Measurements from ENCODE around the gene RARRES2.
"Not testable (repeated sequence)": the region's sequence is repeated elsewhere in the genome, so short reads cannot be mapped to it uniquely, and the experiment has no call there.

RARRES2 gene

DNA sequence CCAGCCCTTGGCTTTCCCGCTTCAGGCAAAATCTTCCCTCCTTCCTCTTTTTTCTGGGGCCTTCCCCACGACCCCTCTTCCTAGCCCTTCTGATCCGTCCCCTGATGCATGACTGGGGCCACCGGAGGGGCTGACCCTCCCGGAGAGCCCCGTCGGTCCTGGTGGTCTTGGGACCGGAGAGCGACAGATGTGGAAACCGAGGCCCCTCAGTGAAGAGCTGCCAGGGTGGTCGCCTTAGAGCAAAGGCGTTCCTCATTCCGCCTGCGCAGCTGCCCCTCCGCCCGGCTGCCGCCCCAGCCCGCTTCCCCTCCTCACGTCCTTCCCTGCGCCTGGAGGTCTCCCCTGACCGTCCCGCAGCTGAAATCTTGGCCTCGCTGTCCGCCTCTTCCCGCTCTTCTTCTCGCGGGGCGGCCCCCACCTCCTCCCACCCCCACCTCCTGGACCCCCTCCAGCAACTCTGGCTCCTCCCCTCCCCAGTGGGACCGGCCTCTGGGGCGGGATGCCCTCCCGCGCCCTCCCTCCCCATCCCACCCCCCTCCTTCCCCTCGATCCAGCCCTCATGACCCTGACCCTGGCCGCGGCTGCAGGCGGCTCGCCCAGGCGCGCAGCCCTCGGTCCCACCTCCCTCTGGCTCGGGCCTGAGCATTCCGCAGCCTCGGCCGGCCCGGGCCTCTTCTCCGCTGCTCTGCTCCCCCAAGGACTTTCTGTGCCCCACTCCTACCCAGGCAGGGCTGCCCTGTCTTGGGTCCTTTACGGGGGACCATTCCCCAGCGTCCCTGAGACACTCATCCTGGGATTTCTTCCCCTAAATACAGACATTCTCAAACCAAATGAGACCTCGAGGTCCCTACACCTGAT is at the start of gene RARRES2:
RARRES2 (minus strand) TSS at position 367 of the 858 bp plus-strand sequence. CDS start 1,020 bp downstream, outside the sequence.
- DNase-seq: no peak

DNA sequence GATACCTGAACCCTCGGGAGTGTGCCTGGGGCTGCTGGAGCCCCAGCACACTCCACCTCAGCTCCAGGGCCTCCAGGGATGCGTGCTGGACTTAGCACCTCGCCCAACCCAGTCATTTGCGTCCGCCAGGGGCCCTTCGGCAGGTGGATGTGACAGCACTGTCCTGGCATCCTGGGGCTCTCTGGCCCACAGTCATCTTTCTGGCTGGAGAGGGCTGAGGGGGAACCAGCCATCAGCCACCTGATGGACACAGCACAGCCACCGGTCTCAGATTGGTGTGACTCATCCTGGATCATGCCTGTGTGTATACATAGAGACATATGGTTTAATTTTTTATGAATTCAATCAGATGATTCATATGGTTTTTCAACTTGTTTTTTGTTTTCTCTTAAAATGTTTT is 48.8 kb upstream of the RARRES2 start:
- DNase-seq: no peak

DNA sequence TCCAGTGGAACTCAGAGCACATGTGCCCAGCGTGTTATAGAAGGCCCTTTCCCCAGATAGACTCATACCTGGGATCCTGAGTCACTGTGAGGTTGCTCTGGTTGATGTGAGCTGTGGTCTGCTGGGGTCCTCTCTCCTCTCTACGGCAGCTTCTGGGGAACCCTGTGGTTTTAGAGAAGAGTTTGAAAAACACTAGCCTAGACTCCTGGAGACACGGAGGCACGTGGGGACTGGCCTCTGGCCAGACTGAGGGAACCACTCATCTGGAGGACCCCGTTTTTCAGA is 48.0 kb upstream of the RARRES2 start:
- DNase-seq: no peak

DNA sequence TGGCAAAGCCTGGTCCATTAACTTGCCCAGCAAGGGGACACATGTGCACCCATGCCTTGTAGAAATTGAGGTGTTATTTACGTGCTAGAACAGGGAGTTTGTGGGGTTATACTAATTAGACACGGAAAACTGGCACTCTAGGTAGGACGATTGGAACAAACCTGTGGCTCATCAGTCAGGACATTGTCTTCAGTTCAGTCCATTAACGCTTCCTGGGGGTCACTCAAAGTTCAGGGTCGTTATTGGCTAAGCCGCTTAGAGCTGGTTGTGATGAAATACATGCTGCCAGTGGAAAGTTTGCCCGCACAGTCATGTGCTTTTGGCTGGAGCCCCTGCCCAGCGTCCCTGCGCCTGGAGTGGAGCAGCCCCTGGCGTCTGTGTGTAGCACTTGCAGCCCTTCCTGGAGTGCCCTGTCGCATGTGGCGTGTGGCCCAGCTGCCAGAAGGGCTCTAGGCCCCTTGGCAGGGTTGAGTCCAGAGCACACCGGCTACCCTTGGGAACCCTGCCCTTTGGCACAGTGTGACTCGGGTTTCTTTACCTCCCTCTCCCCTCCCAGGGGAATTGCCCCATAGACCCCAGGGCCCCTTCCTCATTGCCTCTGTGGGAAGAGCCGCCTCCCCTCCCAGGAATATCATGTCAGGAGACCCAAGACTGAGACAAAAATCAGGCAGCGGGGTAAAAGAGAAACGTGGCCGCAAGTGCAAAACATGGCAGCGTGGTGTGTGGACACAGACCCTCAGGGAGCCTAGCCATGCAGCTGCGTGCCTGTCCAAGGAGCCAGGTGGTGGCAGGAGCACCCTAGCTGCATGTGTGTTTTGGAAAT is 47.5 kb upstream of the RARRES2 start:
- no peak for DNase-seq

DNA sequence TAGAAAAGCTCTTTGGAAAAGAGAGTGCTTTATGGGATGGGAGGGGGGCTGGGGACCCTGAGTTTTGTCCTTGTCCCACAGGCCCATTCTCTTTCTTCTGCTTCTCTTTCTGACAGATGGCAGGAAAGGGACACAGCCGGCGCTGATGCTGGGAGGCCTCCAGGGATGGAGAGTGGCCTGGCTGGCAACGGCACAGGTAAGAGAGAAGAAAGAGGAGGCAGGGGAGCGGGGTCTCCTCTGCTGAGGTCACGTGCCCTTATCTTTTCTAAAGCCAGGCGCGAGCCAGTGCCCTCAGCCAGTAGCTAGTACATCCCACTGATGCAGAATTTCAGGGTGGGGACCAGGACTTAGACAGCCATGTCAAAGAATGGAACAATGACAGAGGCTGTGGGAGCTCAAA is 46.9 kb upstream of the RARRES2 start:
- DNase-seq: no peak

DNA sequence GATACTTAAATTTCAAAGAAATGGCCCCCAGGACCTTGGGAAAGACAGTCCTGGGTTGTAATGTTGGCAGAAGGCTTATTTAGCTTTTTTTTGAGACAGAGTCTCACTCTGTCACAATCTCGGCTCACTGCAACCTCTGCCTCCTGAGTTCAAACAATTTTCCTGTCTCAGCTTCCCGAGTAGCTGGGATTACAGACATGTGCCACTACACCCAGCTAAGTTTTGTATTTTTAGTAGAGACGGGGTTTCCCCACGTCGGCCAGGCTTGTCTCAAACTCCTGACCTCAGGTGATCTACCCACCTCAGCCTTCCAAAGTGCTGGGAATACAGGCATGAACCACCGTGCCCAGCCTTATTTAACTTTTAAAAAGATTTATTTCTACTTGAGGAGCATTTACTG is 44.5 kb upstream of the RARRES2 start:
- DNase-seq: not testable (repeated sequence)

DNA sequence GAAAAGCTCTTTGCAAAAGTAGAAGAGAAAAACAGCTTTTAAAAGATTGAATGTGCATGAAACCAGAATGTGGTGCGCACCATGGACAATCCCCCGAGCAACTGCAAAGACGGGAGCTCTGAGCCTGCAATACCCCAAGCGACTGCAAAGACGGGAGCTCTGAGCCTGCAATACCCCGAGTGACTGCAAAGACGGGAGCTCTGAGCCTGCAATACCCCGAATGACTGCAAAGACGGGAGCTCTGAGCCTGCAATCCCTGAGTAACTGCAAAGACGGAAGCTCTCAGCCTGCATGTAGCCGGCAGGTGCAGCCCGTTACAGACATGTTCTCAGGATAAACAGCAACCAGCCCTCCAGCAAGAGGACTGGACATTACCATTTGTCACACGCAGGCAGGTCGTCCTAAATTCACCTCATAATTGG is 43.9 kb upstream of the RARRES2 start:
- no peak for DNase-seq

DNA sequence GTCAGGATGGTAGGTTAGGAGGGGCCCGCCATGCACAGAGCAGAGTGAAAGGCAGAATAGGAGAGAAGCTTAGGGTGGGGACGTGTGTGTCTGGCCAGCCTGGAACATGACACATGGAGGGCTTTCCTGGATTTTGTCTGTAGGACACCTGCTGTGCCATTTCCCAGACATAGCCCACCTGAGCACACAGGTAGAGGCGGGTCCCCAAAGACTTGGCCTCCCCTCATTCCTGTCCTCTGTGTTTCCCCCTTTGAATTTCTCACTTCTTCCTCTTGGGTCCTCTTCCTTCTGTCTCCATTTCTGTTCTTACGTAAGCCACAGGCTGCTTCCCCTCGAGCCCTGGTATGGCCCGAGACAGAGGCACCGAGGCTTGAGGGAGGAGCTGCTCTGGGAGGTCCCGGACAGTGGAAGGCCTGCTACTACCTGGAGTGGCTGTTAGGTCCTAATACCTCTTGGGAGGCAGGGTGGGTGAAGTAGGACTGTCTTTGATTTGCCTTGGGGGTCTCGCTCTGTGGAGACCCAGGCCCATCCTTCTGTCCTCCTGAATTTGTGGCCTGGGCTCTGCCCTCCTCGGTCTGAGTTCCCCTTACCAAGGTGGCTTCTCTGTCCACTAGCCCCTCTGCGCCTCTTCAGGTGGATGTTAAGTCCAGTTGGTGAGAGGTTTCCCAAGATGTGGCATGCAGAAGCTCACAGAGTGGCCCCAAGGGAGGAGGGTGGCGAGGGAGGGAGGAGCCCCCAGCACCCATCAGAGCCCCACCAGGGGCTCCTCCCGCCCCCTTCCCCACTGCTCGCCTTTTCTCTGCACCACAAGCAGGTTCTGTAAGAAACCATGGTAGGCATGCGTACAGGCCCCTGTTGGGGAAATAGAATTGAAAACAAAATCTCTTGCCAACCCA is 43.2 kb upstream of the RARRES2 start:
- DNase-seq: no peak

DNA sequence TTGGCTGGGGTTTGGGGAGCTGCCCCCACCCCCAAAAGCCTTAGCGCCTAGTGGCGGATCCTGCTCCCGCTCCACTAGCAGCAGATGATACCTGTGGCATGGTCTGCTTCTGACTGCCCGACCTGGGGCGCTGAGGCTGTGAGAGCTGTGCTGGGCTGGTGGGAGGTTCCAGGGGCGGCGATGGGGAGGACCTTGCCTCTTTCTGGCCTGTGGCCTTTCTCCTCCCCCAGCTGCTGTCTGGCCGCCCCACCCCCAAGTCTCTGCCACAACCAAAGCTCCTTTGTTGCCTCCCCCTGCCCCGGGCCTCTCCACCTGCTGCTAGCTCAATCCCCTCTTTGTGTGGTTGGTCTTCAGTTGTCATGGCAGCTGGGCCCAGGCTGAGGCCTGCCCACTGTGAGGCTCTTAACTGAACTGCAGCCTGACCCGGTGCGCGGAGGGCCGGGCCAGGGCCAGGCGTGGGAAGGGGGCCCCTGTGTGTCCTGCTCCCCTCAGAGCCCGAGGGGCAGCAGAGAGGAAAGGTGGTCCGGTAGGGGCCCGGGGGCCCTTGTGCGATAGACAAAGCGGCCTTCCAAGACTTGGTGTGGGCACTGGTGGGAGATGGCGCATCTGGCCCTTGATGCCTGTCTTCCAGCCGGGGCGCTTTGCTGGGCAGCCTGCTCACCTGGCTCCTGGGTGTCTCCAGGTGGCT is 42.4 kb upstream of the RARRES2 start:
- no peak for DNase-seq

DNA sequence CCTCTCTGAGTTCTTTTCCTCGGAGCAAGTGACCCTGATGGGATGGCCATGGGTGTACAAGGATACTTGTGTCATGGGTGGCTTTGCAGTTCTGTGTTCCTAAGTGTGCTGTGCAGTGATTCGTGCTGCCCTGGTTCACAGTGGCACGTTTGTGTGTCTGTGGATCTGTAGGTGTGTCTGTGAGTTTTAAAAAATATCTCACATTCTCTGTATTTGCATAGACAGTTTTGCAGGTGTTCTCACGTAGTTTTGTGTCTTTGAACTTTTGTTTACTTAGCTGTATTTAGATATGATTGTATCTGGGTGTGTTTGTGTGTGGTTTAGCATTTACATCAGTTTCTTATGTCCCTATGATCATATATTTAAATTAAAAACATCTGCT is 41.4 kb upstream of the RARRES2 start:
- no peak for DNase-seq

DNA sequence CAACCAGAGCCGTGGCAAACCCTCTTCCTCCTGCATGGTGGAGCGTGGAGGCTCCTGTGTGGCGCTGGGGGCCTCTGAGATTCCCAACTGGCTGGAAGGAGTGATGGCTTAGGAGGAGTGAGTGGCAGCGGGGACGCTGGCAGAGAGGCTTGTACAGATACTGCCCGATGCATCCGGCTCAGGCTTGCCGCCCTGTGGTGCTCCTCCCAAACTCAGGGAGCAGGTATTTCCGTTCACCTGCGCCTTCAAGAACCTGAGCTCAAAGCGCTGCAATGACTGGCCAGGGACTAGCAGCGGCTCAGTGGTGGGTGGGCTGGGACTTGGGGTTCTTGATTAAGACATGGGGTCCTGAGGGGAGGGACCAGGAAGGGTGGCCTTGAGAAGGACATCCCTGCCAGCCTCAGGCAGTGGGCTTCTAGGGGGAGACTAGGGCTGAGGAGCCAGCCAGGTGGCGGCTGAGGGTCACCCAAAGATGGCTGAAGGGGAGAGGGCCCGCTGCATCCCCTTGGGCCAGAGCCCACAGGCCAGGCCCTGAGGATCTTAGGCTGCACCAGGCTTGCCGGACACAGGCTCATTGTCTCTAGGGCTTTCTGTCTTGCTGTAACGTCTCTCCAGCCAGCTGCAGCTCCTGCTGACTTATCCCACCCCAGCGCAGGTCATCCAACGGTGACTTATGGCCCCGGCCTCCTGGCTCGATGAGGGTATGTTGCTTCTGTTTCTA is 40.9 kb upstream of the RARRES2 start:
- DNase-seq: no peak

DNA sequence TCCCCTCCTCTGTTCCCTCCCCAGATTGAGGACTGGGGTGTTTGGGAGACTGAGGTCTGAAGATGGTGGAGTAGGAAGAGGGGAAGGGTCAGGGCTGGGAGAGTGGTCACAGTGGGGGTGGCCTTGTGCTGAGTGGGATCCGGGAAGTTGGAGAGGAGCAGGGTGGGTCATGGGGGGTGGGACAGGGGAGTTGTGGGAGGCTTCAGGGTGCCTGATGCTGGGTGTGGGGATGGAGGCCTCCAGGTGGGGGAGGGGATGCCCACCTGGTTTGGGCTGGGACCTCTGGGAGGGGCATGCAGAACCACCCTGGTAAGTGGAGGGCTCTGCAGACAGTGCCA is 40.3 kb upstream of the RARRES2 start:
- DNase-seq: no peak

DNA sequence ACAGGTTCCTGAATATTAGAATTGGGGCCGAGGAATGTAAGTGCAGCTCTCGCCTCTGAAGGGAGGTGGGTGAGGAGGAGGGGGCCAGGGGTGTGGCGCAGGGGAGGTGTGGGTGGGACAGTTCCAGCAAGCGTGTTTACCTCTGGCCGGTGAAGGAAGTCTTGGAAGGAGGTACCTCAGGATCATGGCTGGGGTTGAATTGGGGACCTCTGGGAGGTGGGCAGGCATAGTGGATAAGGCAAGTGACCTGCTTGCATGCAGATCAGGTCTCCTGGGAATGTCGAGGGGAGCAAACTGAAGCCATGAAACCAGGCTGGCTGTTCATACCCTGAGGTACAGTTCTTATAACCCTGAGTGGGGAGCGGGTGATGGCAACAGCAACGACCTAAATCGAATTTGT is 39.7 kb upstream of the RARRES2 start:
- no peak for DNase-seq

DNA sequence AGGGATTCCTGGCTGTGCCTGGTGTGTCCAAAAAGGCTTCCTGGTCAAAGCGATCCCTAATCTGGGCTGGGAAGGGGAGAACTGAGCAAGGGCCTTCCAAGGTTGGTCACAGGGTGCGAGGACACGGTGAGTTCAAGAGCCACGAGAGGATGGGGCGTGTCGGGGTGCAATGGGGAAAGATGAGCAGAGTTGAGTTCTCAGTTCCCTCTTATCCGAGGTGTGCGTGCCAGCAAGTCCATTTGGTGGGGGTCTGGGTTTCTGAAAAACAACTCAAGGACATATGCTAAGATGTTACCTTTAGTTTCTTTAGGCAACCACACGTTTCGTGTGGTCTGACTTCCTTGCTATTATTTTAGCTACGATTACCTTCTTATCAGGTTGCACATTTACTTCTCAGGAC is 39.0 kb upstream of the RARRES2 start:
- no peak for DNase-seq

DNA sequence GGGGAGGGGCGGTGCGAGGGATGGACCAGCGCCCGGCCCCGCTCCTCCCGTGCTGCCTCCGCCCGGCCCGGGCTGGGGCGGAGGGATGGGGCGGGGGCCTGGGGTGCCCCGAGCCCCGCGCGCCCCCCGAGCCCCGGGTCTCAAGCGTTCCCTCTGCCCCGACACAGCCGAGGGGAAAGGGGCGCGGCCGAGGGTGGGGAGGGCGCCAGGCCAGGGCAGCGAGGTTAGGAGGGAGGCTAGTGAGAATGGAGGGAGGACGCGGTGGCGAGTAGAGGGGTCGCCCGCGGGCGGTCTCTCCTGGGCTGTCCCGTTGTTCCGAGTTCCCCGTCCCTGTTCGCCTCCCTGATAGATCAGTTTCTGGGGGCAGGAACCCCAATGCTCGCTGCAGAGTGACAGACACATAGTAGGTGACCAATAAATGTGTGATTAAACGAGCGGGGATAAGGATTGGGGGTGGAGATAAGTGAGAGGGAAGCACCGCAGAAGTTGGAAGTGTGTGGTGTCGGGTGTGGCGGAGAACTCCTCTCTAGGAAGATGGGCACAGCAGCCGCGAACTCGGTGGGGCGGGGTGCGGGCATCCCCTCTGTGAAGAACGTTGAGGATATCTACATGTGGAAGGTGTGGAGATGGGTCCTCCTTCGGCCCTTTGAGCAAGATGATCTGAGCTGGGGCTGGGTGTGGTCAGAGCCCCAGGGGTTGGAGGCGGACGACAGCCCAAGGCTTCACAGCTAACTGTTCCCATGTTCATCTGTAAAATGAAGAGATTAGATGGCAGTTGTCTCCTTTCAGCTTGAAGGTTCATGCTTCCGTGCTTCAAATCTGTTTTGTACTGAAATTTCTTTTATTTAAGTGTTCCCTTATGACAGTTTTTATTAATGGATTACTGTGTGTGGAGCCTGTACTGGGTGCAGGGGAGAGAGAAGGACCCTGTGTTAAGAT is 38.3 kb upstream of the RARRES2 start:
- no peak for DNase-seq

DNA sequence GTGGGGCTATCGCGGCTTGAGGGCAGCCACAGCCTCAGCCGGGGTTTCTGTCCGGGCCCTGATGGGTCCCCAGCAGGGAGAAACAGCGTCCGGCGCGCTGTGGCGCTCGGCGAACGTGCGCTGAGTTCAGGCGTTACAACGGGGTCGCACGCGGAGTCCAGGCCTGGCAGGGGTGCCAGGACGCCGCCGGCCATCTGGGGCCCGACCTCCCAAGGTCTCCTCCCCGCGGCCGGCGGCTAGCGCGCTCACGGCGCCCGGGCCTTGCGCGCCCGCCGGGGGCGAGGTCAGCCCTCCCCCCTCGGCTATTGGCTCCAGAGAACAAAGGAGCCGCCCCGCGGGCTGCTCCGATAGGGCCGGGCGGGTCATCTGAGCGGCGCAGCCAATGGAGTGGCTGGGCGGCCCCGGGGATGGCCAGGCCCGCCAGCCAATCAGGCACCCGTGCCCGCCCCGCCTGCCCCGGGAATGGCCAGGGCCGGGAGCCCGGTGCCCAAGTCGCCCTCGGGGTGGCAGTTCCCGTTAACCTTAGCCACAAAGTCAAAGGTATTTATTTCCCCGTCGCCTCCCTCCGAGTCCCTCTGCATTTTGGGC is 37.5 kb upstream of the RARRES2 start, which contains the start of gene ZNF775:
ZNF775 (plus strand) TSS at position 478 of the 588 bp plus-strand sequence. CDS start 9,141 bp downstream, outside the sequence.
- peak; percentile 93 for DNase-seq

DNA sequence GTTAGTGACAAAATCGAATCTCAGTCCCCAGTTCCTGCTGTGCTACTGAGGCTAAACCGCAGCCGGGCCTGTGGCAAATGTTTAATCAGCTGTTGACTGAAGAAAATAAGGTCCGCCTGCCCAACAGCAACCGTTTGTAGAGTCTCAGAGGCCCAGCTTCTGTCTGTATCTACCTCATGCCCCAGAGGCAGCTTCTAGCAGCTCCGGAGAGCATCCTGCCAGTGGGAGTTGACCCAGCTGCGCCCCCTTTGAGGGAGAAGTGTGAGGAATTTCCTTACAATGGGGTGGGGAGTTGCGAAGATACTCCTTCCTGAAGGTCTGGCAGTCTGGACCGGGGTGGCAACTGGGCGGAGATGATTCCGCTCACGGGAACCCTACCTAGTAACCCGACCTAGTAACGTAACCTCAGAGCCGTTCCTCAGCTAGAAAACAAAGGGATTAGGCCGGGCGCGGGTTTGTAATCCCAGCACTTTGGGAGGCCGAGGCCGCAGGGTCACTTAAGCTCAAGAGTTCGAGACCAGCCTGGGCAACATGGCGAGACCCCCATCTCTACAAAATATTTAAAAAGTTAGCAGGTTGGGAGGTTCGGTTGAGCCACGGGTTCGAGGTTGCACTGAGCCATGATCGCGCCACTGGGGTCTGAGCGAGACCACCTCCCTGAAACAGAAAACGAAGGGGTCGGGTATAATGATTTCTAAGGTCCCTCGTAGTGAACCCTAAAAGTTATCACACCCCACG is 36.9 kb upstream of the RARRES2 start:
- peak; percentile 84 for DNase-seq

DNA sequence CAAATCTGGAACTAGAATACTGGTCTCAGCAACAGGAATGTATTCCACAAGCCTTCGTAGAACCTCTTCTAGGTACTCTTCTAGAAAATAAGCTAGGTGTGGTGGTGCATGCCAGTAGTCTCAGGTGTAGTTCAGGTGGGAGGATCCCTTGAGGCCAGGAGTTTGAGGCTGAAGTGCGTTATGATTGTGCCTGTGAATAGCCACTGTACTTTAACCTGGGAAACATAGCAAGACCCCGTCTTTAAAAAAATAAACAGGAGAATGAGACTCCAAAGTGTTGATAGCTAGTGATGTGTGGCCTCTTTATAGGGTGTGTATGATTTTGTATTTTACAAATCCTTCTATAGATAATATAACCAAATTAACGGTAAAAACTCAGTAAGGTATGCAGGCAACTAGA is 36.2 kb upstream of the RARRES2 start:
- DNase-seq: no peak

DNA sequence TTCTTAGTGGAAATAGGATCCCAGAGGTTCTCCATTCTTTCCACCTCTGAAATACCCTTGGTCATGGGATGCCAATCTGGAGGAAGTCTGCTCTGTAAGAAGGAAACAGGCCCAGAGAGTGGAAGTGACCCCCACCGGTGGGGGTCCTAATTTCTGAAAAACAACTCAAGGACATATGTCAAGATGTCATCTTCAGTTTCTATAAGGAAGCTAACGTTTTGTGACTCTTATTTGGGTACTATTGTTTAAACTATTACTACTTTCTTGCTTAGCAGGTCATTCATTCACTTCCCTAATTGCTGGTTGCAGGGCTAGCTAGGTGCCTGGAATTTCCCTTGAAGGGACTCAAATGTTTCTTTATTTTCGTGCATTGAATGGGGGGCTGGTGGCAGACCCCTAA is 35.8 kb upstream of the RARRES2 start:
- DNase-seq: no peak

DNA sequence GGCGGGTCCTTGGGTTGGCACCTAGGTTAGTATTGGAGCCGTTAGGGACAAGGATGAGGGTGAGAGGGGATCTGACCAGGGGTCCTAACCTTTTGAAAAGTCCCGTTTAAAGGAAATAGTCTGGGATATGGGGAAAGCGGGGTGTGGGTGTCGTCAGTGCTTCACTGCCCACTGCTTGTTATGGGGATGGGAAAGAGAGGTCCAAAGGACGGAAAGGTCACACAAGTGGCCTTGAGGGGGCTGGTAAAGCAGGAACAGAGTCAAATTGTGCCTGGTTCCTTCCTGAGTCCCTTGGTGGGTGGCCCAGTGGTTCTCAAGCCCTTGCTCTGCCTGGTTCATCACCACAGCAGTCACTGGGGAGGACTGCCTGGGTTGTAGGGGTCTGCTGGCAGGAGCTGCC is 35.1 kb upstream of the RARRES2 start:
- DNase-seq: no peak

Data from NCI-H2029 (cell line).